Panc1 (cell line): ENCODE measurements around the gene USP17L13.
"Not testable (repeated sequence)": the region's sequence is repeated elsewhere in the genome, so short reads cannot be mapped to it uniquely, and the experiment has no call there.

ENCODE experiments used
- POLR2AphosphoS5 ChIP-seq: IDR thresholded peaks from 2 replicates; pipeline ENCODE4 v1.6.1; 2012; ENCODE audit warnings: mild to moderate bottlenecking, low read depth, low read length, moderate library complexity
- SIN3A ChIP-seq: IDR thresholded peaks from 2 replicates; pipeline ENCODE4 v1.6.1; 2012; ENCODE audit warnings: low read depth, mild to moderate bottlenecking, low read length, moderate library complexity, borderline replicate concordance; ENCODE audit not compliant: insufficient read depth
- TCF7L2 ChIP-seq: IDR thresholded peaks from 2 replicates; pipeline ENCODE4 v1.6.1; 2011; ENCODE audit warnings: mild to moderate bottlenecking, low read depth, low read length, inconsistent platforms
- TF ChIP-seq, protein P1 (sequence below): fragments of 450-650 bp; IDR thresholded peaks from 2 replicates; pipeline ENCODE4 v1.5.1; 2017; ENCODE audit warnings: mild to moderate bottlenecking
- TF ChIP-seq, protein P2 (sequence below), 2 experiments: IDR thresholded peaks; 2 replicates each; pipeline ENCODE4 v1.6.1; 2011 to 2012; ENCODE audit warnings: low read depth in 2 of 2, control low read depth in 1 of 2, low read length in 1 of 2, mild to moderate bottlenecking in 1 of 2, moderate library complexity in 1 of 2; ENCODE audit not compliant: insufficient read depth in 1 of 2

DNA sequence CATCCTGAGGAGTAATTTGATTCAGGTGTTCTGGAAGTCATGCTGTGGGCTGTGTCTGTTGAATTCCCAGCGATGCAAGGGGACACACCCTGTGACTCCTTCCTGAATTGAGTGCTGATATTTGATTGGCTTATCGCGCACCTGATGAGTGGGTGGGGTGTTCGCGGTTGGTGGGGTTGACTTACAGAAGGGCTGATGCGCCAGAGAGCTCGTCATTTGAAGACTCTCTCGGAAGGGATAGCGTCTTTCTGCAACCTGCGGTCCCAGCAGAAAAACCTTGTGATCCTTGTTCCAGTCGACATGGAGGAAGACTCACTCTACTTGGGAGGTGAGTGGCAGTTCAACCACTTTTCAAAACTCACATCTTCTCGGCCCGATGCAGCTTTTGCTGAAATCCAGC is 28.4 kb downstream of the USP17L13 start, which contains the start of gene USP17L19:
- TF ChIP-seq, protein P1, sequence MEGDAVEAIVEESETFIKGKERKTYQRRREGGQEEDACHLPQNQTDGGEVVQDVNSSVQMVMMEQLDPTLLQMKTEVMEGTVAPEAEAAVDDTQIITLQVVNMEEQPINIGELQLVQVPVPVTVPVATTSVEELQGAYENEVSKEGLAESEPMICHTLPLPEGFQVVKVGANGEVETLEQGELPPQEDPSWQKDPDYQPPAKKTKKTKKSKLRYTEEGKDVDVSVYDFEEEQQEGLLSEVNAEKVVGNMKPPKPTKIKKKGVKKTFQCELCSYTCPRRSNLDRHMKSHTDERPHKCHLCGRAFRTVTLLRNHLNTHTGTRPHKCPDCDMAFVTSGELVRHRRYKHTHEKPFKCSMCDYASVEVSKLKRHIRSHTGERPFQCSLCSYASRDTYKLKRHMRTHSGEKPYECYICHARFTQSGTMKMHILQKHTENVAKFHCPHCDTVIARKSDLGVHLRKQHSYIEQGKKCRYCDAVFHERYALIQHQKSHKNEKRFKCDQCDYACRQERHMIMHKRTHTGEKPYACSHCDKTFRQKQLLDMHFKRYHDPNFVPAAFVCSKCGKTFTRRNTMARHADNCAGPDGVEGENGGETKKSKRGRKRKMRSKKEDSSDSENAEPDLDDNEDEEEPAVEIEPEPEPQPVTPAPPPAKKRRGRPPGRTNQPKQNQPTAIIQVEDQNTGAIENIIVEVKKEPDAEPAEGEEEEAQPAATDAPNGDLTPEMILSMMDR = not testable (repeated sequence)
- not testable (repeated sequence) for TF ChIP-seq SIN3A, POLR2AphosphoS5, TCF7L2
- TF ChIP-seq, protein P2, sequence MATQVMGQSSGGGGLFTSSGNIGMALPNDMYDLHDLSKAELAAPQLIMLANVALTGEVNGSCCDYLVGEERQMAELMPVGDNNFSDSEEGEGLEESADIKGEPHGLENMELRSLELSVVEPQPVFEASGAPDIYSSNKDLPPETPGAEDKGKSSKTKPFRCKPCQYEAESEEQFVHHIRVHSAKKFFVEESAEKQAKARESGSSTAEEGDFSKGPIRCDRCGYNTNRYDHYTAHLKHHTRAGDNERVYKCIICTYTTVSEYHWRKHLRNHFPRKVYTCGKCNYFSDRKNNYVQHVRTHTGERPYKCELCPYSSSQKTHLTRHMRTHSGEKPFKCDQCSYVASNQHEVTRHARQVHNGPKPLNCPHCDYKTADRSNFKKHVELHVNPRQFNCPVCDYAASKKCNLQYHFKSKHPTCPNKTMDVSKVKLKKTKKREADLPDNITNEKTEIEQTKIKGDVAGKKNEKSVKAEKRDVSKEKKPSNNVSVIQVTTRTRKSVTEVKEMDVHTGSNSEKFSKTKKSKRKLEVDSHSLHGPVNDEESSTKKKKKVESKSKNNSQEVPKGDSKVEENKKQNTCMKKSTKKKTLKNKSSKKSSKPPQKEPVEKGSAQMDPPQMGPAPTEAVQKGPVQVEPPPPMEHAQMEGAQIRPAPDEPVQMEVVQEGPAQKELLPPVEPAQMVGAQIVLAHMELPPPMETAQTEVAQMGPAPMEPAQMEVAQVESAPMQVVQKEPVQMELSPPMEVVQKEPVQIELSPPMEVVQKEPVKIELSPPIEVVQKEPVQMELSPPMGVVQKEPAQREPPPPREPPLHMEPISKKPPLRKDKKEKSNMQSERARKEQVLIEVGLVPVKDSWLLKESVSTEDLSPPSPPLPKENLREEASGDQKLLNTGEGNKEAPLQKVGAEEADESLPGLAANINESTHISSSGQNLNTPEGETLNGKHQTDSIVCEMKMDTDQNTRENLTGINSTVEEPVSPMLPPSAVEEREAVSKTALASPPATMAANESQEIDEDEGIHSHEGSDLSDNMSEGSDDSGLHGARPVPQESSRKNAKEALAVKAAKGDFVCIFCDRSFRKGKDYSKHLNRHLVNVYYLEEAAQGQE (IDR thresholded peaks at IDR 0.05; ENCODE audit: insufficient read depth in 1 of 2, low read depth in 2 of 2, low read length in 1 of 2) = not testable (repeated sequence)
